Ectodermal cell (in vitro differentiated cells): ENCODE data around the gene ARL15.

ENCODE experiments used
- H3K27ac ChIP-seq: 2 replicates; pipeline ENCODE4 v1.7.0; 2013; ENCODE audit warnings: mild to moderate bottlenecking, low read depth, low read length; ENCODE audit not compliant: insufficient read depth, poor library complexity, severe bottlenecking
- H3K27me3 ChIP-seq: 2 replicates; pipeline ENCODE4 v1.7.0; 2013; ENCODE audit warnings: mild to moderate bottlenecking, low read length; ENCODE audit not compliant: insufficient read depth, control insufficient read depth, poor library complexity, severe bottlenecking
- H3K36me3 ChIP-seq: one replicate; pipeline ENCODE4 v1.7.0; 2013; ENCODE audit warnings: low read length; ENCODE audit not compliant: control insufficient read depth, insufficient read depth
- H3K4me1 ChIP-seq: one replicate; pipeline ENCODE4 v1.7.0; 2013; ENCODE audit warnings: low read length; ENCODE audit not compliant: control insufficient read depth, insufficient read depth
- H3K4me3 ChIP-seq: 2 replicates; pipeline ENCODE4 v1.7.0; 2013; ENCODE audit warnings: low read depth, low read length, control low read depth; ENCODE audit not compliant: insufficient read depth
- H3K9me3 ChIP-seq: 2 replicates; pipeline ENCODE4 v1.7.0; 2013; ENCODE audit warnings: mild to moderate bottlenecking, low read length, moderate library complexity; ENCODE audit not compliant: control insufficient read depth
- WGBS, 2 experiments: methylation state at CpG; one replicate each; pipeline ENCODE4 v1.1.7; 2013; ENCODE audit warnings: missing lambda C conversion rate in 2 of 2; 5-methylcytosine and 5-hydroxymethylcytosine counted together

The ARL15 gene

DNA sequence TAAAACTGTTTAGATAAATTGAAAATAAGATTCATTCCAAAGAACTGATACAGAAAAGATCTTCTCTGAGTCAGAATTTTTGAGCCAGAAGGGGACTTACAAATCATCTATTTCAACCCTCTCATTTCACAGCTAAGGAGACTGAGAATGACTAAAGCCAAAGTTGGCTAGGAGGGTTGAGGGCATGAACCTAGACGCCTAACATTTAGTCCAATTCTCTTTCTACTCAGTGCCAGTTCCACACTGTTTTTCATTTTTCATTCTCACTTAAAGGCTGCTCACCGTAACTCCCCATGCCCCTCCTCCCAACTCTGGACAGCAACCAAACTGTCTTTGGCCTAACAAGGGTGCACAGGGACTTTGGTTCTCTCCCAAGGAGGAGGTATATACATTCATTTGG lies 386.0 kb downstream of the ARL15 start:
- H3K27ac ChIP-seq, result no peak overlapping the region
- H3K4me1 ChIP-seq, result no peaks in the 10 kb centered on the region
- no peaks in the 10 kb centered on the region for H3K9me3 ChIP-seq
- H3K4me3 ChIP-seq, result no peak overlapping the region
- H3K27me3 ChIP-seq, result no peaks in the 10 kb centered on the region
- WGBS, 2 experiments, result 91 to 92% methylated on average over 2 of the region's 2 CpGs
- H3K36me3 ChIP-seq, result no peaks in the 10 kb centered on the region

DNA sequence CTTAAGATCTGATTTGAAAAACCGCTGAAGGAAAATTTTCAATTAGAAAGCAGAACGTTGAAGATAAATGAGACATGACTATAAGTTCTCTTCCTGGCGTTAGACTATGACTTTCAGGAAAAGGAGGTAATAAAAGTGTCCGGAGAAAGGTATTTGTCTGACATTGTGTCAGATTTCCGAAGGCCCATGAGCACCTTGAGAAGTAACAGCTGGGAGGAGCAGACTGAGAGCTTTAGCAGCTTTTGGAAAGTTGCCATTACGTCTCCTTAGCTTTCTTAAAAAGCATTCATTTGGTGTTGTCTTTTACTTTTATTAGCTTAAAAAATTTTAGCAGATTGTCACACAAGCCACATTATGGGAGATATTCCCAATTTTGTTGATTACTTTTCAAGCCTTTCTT lies 386.4 kb downstream of the ARL15 start:
- WGBS, 2 experiments, result 95 to 96% methylated on average over 5 to 6 of the region's 6 CpGs
- Histone ChIP-seq H3K4me1 (no peaks in the 10 kb centered on the region), H3K27ac (no peak overlapping the region), H3K9me3 (no peaks in the 10 kb centered on the region), H3K36me3 (no peaks in the 10 kb centered on the region), H3K4me3 (no peak overlapping the region), H3K27me3 (no peaks in the 10 kb centered on the region)

DNA sequence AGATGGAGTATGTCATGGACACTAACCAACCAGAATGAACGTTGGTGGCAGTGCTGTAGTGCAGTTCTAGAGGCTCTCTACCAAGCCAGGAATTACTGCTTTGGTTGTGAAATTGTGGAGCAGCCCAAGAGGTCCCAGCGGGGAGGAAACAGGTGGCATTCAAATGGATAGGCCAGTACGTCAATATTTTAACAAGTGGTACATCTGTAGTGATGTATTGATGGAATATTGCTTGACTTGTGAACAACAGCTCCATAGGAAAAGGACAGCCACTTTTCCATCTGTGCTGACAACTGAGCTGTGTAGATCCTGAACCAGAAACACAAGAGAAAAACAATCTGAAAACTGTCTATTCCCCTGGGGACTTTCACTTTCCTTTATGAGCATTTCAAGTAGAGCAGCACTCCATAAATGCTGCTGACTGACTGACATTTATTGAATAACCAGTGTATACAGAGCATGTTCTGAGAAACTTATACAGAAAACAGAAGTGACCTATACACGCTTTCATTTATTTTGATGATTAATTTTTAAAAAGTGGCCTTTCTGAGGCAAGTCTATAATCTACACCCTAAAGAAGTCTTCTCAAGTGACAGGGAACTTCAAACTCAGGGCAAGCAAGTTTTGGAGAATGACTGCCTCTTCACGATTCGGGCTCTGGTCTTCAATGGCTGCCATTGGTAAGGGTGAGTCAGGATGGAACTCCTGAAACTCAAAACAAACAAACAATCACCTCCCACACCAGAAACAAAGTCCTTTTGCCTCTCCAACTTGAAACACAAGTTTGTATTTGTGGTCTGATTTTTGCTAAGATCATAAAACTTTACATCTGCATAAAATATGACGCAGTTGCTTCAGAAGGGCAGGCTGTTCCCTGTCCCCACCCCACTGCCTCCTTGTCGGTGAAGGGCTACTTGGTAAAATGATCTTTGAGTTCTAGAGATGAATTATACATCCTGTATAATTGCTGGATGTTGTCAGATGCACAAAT lies 387.6 kb downstream of the ARL15 start:
- H3K36me3 ChIP-seq, result no peaks in the 10 kb centered on the region
- H3K27ac ChIP-seq, result no peak overlapping the region
- no peak overlapping the region for H3K4me3 ChIP-seq
- no peaks in the 10 kb centered on the region for H3K4me1 ChIP-seq
- WGBS, 2 experiments, result 91 to 95% methylated on average over 8 of the region's 8 CpGs
- no peaks in the 10 kb centered on the region for H3K9me3 ChIP-seq
- no peaks in the 10 kb centered on the region for H3K27me3 ChIP-seq

DNA sequence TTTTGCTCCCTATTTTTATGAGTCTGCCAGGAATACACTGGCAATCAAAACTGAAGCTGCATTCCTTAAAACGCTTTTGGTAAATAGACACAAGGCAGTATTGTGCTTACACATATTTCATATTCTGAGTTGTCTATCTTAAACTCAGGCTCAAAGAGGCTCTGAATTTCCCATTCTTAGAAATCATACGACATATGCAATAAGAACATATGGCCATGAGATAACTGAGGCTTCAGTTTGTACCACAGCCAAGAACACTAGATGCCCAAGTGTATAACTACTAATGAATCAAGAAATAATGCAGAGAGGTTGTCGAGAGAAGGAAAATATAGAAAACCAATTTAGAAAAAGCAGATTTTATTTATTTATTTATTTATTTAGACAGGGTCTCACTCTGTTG lies 392.5 kb downstream of the ARL15 start:
- no peaks in the 10 kb centered on the region for H3K27me3 ChIP-seq
- peaks cover 6% of the 10 kb centered on the region for H3K4me1 ChIP-seq
- no peaks in the 10 kb centered on the region for H3K36me3 ChIP-seq
- 90 to 91% methylated on average over 2 of the region's 3 CpGs for WGBS, 2 experiments
- no peak overlapping the region for H3K27ac ChIP-seq
- no peaks in the 10 kb centered on the region for H3K9me3 ChIP-seq
- no peak overlapping the region for H3K4me3 ChIP-seq

DNA sequence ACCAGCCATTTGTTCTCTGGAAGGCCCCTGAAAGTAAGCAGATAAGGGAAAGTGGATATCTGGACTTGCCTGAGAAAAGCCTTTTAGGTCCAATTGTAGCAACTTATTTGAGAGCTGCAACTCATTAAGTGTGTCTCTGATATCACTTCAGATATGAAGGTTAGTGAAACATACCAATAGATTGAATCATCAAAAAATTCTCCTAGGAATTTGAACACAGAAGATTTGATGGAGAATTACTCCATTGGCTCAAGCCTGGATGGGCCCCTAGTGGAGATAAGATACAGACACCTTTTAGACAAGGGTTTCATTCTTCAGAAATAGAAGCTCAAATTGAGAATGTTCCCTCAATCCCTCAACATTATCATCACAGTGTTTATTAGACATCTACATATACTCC lies 393.3 kb downstream of the ARL15 start:
- Histone ChIP-seq H3K36me3 (no peaks in the 10 kb centered on the region), H3K9me3 (no peaks in the 10 kb centered on the region), H3K4me3 (no peak overlapping the region), H3K27ac (no peak overlapping the region), H3K4me1 (peaks cover 6% of the 10 kb centered on the region), H3K27me3 (no peaks in the 10 kb centered on the region)

DNA sequence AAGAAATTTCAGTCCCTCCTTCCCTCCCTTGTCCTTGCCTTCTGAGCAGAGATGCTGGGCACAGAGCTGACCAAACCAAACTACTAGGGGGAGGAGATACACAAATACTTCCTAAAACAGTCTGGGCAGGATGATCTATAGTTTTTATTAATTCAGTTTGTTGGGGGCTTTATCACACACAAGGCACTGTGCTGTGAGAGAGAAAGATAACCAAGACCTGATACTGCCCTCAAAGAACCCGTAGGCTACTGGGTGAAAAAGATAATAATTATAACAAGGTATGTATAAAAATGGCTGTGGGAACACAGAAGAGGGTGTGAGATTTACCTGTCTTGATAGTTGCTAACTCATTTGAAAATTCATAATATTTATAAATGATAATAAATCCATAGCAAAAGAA lies 395.3 kb downstream of the ARL15 start:
- H3K4me3 ChIP-seq, result no peak overlapping the region
- no peak overlapping the region for H3K27ac ChIP-seq
- H3K27me3 ChIP-seq, result no peaks in the 10 kb centered on the region
- H3K36me3 ChIP-seq, result no peaks in the 10 kb centered on the region
- H3K4me1 ChIP-seq, result peaks cover 6% of the 10 kb centered on the region
- WGBS, 2 experiments, result 100% methylated on average over 1 of the region's 1 CpG; no CpG with 5 or more reads in 1 of the 2 experiments
- no peaks in the 10 kb centered on the region for H3K9me3 ChIP-seq

DNA sequence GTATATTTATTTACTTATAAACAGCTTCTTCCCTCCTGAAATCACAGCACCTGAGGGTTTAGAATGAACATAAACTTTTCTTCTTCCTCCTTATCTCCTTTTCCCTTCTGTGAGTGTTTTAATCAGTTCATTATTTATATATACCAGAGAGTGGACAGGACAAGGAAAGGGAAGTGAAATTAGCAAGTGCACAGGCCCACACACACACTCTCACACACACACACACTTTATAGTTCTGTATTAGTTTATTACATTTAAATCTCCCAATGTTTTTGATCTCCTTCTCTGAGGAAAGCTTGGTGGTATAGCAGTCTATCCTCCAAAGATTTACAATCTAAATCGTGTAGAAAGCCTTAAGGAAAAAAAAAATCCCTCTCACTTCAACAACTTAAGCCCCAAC lies 396.4 kb downstream of the ARL15 start:
- WGBS, 2 experiments, result 91 to 97% methylated on average over 1 of the region's 1 CpG
- Histone ChIP-seq H3K36me3 (no peaks in the 10 kb centered on the region), H3K27me3 (no peaks in the 10 kb centered on the region), H3K4me3 (no peak overlapping the region), H3K9me3 (no peaks in the 10 kb centered on the region), H3K4me1 (peaks cover 6% of the 10 kb centered on the region), H3K27ac (no peak overlapping the region)

DNA sequence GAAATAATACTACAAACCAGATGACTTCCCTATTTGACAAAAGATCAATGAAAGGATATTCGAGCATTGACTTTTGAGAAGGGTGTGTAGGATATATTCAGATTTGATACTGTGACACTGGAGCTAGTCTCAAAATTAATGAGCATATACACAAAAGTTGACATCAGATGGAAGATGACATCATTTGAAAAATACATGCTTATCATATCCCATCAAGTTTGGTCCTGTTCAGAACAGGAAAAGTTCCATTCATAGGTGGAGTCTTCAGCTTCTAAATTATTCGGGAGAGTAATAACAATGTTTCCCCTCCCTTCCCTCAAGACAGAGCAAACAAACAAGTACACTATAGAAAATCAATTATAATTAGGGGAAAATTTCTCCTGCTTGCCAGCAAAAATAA lies 401.6 kb downstream of the ARL15 start:
- no peak overlapping the region for H3K27ac ChIP-seq
- WGBS, 2 experiments, result 100% methylated on average over 2 of the region's 2 CpGs; no CpG with 5 or more reads in 1 of the 2 experiments
- no peak overlapping the region for H3K4me3 ChIP-seq
- no peaks in the 10 kb centered on the region for H3K27me3 ChIP-seq
- no peaks in the 10 kb centered on the region for H3K9me3 ChIP-seq
- H3K36me3 ChIP-seq, result no peaks in the 10 kb centered on the region
- H3K4me1 ChIP-seq, result no peaks in the 10 kb centered on the region

DNA sequence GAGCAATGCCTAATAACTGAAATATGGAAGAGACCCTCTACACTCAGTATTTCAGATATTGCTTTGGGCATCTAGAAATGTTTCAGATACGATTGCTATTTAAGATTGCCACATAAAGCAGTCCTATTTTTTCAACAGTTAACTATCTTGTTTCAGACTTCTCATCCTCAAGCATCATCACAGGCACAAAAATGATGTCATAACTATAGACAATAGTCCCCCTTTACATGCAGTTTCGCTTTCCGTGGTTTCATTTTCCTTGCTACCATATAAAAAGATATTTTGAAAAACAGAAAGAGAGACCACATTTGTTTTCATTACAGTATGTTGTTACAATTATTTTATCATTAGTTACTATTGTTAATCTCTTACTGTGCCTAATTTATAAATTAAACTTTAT lies 402.5 kb downstream of the ARL15 start:
- H3K4me1 ChIP-seq, result no peaks in the 10 kb centered on the region
- no peak overlapping the region for H3K27ac ChIP-seq
- no peak overlapping the region for H3K4me3 ChIP-seq
- whole genome bisulfite sequencing, 2 experiments, result 94 to 95% methylated on average over 1 to 3 of the region's 3 CpGs
- H3K36me3 ChIP-seq, result no peaks in the 10 kb centered on the region
- H3K27me3 ChIP-seq, result no peaks in the 10 kb centered on the region
- no peaks in the 10 kb centered on the region for H3K9me3 ChIP-seq

DNA sequence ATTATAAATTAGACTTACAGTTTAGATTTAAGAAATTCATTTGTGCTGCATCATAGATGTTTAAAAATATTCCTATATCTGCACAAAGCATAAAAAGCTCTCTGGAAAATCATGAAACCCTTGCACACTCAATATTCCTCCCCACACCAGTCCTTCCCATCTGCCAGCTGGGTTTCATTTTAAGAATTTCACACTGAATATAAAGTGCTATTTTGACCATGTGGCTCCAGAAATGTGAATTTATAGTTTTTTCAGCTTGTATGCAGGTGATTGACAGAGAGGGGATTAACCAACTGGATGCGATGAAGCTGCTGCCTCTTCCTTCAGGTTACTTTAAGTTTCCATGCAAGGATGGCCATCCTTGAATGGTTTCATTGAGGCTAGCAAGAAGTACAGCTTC lies 403.6 kb downstream of the ARL15 start:
- no peaks in the 10 kb centered on the region for H3K9me3 ChIP-seq
- H3K27me3 ChIP-seq, result no peaks in the 10 kb centered on the region
- H3K4me1 ChIP-seq, result no peaks in the 10 kb centered on the region
- no peaks in the 10 kb centered on the region for H3K36me3 ChIP-seq
- H3K4me3 ChIP-seq, result no peak overlapping the region
- H3K27ac ChIP-seq, result no peak overlapping the region
- WGBS, 2 experiments, result 89 to 93% methylated on average over 1 of the region's 1 CpG
